ENCODE measurements around the gene NKTR.

The NKTR gene

GRCh38 chr3:42647821-42648459 lies 47.5 kb downstream of the NKTR start:
- H3K36me3 ChIP-seq (ENCODE audit: insufficient read depth), result no peaks in the 10 kb centered on the region
- no peaks in the 10 kb centered on the region for H4K20me1 ChIP-seq (ENCODE audit: insufficient read depth)
- no peaks in the 10 kb centered on the region for H3K27me3 ChIP-seq (ENCODE audit: insufficient read depth, low read depth)
- H3K4me1 ChIP-seq (ENCODE audit: low read depth, poor library complexity, severe bottlenecking), result no peaks in the 10 kb centered on the region
- H3K27ac ChIP-seq, result no peak overlapping the region
- TF ChIP-seq, protein P1, sequence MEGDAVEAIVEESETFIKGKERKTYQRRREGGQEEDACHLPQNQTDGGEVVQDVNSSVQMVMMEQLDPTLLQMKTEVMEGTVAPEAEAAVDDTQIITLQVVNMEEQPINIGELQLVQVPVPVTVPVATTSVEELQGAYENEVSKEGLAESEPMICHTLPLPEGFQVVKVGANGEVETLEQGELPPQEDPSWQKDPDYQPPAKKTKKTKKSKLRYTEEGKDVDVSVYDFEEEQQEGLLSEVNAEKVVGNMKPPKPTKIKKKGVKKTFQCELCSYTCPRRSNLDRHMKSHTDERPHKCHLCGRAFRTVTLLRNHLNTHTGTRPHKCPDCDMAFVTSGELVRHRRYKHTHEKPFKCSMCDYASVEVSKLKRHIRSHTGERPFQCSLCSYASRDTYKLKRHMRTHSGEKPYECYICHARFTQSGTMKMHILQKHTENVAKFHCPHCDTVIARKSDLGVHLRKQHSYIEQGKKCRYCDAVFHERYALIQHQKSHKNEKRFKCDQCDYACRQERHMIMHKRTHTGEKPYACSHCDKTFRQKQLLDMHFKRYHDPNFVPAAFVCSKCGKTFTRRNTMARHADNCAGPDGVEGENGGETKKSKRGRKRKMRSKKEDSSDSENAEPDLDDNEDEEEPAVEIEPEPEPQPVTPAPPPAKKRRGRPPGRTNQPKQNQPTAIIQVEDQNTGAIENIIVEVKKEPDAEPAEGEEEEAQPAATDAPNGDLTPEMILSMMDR (conservative IDR thresholded peaks at IDR 0.05; ENCODE audit: low read depth, low read length), result no peak
- no peak overlapping the region for H3K4me2 ChIP-seq
- no peak overlapping the region for H3K4me3 ChIP-seq (IDR thresholded peaks at IDR 0.05; ENCODE audit: insufficient read depth, low read depth, low read length)
- no peaks in the 10 kb centered on the region for H3K79me2 ChIP-seq (ENCODE audit: insufficient read depth, low read depth)
- no peak overlapping the region for H2AFZ ChIP-seq (ENCODE audit: low read depth)
- H3K9ac ChIP-seq, result no peak overlapping the region

- no peaks in the 10 kb centered on the region for H3K27me3 ChIP-seq (ENCODE audit: insufficient read depth, low read depth)
- no peaks in the 10 kb centered on the region for H4K20me1 ChIP-seq (ENCODE audit: insufficient read depth)
- no peaks in the 10 kb centered on the region for H3K4me1 ChIP-seq (ENCODE audit: low read depth, poor library complexity, severe bottlenecking)
- no peak overlapping the region for H3K4me3 ChIP-seq (IDR thresholded peaks at IDR 0.05; ENCODE audit: insufficient read depth, low read depth, low read length)
- no peaks in the 10 kb centered on the region for H3K36me3 ChIP-seq (ENCODE audit: insufficient read depth)
- H3K4me2 ChIP-seq, result no peak overlapping the region
- H3K79me2 ChIP-seq (ENCODE audit: insufficient read depth, low read depth), result no peaks in the 10 kb centered on the region
- H2AFZ ChIP-seq (ENCODE audit: low read depth), result no peak overlapping the region
- no peak overlapping the region for H3K27ac ChIP-seq
- TF ChIP-seq, protein P1 (conservative IDR thresholded peaks at IDR 0.05; ENCODE audit: low read depth, low read length), result no peak
- no peak overlapping the region for H3K9ac ChIP-seq
These were observed 48.5 kb downstream of the NKTR start for GRCh38 chr3:42649006-42649405.

GRCh38 chr3:42649783-42650182 lies 49.3 kb downstream of the NKTR start:
- Histone ChIP-seq H3K79me2 (ENCODE audit: insufficient read depth, low read depth) (no peaks in the 10 kb centered on the region), H3K4me1 (ENCODE audit: low read depth, poor library complexity, severe bottlenecking) (no peaks in the 10 kb centered on the region), H3K9ac (no peak overlapping the region), H3K27ac (no peak overlapping the region), H3K36me3 (ENCODE audit: insufficient read depth) (no peaks in the 10 kb centered on the region), H3K27me3 (ENCODE audit: insufficient read depth, low read depth) (no peaks in the 10 kb centered on the region), H3K4me3 (IDR thresholded peaks at IDR 0.05; ENCODE audit: insufficient read depth, low read depth, low read length) (no peak overlapping the region), H4K20me1 (ENCODE audit: insufficient read depth) (no peaks in the 10 kb centered on the region), H3K4me2 (no peak overlapping the region), H2AFZ (ENCODE audit: low read depth) (no peak overlapping the region)
- TF ChIP-seq, protein P1 (conservative IDR thresholded peaks at IDR 0.05; ENCODE audit: low read depth, low read length), result no peak

DNA sequence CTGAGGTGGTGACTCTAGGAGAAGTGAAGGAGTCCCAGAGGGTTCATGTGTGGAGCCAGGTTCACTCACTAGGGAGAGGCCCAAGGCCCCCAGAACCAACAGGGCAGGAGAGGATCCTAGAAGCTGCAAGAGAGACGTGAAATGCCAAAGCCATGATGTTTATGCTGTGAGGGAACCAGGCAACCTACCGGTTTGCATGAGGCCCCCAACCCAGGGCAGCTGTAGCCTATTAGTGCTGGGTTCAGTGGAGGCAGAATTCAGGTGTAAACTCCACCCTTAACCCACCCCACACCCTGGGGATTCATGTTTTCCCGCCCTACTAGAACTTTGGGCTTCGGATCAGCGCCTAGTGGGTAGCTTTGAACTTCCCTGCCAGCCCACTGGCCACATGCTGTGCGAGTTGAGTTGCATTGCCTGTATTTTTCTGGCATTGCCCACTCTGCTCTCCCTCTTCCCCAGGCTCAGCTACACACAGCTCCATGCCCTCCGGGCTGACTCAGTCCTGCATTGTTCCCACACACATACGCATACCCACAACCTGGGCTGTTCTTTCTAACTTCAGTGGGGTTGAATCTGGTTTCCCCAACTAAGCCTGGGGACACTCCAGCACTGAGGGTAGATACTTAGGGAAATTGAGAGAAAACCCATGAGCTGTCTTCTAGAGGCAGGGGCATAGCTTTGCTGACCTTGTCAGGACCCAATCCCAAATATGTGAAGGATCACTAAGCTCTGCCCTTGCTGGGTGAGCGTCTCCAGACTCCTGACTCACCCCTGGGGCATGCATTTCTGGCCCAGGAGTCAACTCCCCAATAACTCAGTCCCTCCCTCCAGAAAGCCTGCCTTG lies 51.0 kb downstream of the NKTR start:
- TF ChIP-seq, protein P1 (conservative IDR thresholded peaks at IDR 0.05; ENCODE audit: low read depth, low read length), result no peak

More for the DNA sequence above, 51.0 kb downstream of the NKTR start:
- no peak overlapping the region for H3K9ac ChIP-seq
- no peak overlapping the region for H3K4me3 ChIP-seq (IDR thresholded peaks at IDR 0.05; ENCODE audit: insufficient read depth, low read depth, low read length)
- H3K4me1 ChIP-seq (ENCODE audit: low read depth, poor library complexity, severe bottlenecking), result no peaks in the 10 kb centered on the region
- H3K36me3 ChIP-seq (ENCODE audit: insufficient read depth), result no peaks in the 10 kb centered on the region
- H4K20me1 ChIP-seq (ENCODE audit: insufficient read depth), result no peaks in the 10 kb centered on the region
- H3K79me2 ChIP-seq (ENCODE audit: insufficient read depth, low read depth), result no peaks in the 10 kb centered on the region
- no peak overlapping the region for H2AFZ ChIP-seq (ENCODE audit: low read depth)
- H3K4me2 ChIP-seq, result no peak overlapping the region
- H3K27ac ChIP-seq, result no peak overlapping the region
- no peaks in the 10 kb centered on the region for H3K27me3 ChIP-seq (ENCODE audit: insufficient read depth, low read depth)
